Measurements from ENCODE around the gene ZNF587.
"Not testable (repeated sequence)": the region's sequence is repeated elsewhere in the genome, so short reads cannot be mapped to it uniquely, and the experiment has no call there.

The ZNF587 gene

DNA sequence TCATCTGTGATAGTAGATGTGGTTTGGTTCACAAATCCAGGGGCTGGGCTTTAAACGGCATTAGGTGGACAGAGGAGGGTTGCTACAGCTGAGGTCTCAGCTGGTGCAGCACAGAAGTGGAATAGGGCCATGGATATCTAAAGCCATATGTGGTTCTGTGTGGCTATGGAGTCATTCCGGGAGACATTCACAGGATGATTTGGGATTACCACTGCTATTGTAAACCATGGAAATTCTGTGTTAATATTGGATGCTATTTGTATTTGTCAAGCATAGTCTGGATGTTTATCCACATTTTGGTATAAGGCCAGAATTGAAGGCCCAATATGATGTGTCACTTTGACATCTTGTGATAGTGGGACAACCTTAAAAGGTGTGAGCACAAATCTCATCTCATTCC is 26.5 kb upstream of the ZNF587 start:
- DNase-seq (ENCODE audit: low read depth in 2 of 2), result not testable (repeated sequence)

DNA sequence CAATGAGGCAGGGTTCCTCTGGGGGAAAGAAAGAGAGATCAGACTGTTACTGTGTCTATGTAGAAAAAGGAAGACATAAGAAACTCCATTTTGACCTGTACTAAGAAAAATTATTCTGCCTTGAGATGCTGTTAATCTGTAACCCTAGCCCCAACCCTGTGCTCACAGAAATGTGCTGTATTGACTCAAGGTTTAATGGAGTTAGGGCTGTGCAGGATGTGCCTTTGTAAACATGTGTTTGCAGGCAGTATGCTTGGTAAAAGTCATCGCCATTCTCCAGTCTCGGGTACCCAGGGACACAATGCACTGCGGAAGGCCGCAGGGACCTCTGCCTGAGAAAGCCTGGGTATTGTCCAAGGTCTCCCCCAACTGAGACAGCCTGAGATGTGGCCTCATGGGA is 26.1 kb upstream of the ZNF587 start:
- not testable (repeated sequence) for DNase-seq (ENCODE audit: low read depth in 2 of 2)

GRCh38 chr19:57825511-57825910 is 24.1 kb upstream of the ZNF587 start:
- DNase-seq (ENCODE audit: low read depth in 2 of 2), result no peak

DNA sequence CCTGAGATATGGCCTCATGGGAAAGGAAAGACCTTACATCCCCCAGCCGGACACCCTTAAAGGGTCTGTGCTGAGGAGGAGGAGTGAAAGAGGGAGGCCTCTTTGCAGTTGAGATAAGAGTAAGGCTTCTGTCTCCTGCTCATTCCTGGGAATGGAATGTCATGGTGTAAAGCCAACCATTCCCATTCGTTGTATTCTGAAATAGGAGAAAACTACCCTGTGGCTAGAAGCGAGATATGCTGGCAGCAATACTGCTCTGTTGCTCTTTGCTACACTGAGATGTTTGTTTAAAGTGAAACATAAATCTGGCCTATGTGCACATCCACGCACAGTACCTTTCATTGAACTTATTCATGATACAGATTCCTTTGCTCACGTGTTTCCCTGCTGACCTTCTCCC is 20.3 kb upstream of the ZNF587 start:
- no peak for DNase-seq (ENCODE audit: low read depth in 2 of 2)

- peak in 1 of 2 experiments; percentile 20 for DNase-seq (ENCODE audit: low read depth in 2 of 2)
Measured at GRCh38 chr19:57830071-57830602, 19.5 kb upstream of the ZNF587 start, which contains the start of gene ZNF587B. TSS of gene ZNF587B (plus strand) at chr19:57830299. CDS start at chr19:57830529, 230 bp downstream.

- not testable (repeated sequence) for DNase-seq (ENCODE audit: low read depth in 2 of 2)
Measured at GRCh38 chr19:57836991-57837390, 12.7 kb upstream of the ZNF587 start.

- not testable (repeated sequence) for DNase-seq (ENCODE audit: low read depth in 2 of 2)
Measured at GRCh38 chr19:57838622-57839191, 11.0 kb upstream of the ZNF587 start.

DNA sequence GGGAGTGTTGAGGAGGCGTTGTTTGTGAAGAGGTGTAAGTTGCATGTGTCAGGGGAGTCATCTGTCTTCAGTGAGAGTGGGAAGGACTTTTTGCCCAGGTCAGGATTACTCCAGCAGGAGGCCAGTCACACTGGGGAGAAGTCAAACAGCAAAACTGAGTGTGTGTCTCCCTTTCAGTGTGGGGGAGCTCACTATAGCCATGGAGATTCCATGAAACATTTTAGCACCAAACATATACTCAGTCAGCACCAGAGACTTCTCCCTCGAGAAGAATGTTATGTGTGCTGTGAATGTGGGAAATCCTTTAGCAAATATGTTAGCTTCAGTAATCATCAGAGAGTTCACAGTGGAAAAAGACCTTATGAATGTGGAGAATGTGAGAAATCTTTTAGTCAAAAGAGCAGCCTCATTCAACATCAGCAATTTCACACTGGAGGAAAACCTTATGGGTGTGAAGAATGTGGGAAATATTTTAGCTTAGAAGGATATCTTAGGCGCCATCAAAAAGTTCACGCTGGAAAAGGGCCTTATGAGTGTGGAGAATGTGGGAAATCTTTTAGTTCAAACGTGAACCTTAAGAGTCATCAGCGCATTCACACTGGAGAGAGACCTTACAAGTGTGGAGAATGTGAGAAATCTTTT is 8.4 kb upstream of the ZNF587 start:
- no peak for DNase-seq (ENCODE audit: low read depth in 2 of 2)

DNA sequence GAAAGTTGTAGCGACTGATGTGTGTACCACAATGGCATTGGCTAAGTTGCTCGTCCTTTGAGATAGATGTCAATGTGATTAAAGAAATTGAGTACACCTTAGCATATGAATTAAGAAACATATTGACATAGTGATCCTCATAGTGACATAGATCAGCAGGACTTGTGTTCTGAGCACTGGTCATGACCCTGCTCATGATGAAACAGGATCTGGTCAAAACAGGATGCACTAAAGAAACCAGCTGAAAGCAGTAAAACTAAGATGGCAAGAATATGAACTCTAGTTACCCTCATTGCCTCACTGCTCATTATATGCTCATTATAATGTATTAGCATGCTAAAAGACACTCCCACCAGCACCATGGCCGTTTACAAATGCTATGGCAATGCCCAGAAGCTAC is 2.5 kb upstream of the ZNF587 start:
- not testable (repeated sequence) for DNase-seq (ENCODE audit: low read depth in 2 of 2)

- DNase-seq (ENCODE audit: low read depth in 2 of 2), result not testable (repeated sequence)
Measured at GRCh38 chr19:57849162-57849665, 445 bp upstream of the ZNF587 start.

GRCh38 chr19:57850553-57851017 is 926 bp downstream of the ZNF587 start:
- no peak for DNase-seq (ENCODE audit: low read depth in 2 of 2)

DNA sequence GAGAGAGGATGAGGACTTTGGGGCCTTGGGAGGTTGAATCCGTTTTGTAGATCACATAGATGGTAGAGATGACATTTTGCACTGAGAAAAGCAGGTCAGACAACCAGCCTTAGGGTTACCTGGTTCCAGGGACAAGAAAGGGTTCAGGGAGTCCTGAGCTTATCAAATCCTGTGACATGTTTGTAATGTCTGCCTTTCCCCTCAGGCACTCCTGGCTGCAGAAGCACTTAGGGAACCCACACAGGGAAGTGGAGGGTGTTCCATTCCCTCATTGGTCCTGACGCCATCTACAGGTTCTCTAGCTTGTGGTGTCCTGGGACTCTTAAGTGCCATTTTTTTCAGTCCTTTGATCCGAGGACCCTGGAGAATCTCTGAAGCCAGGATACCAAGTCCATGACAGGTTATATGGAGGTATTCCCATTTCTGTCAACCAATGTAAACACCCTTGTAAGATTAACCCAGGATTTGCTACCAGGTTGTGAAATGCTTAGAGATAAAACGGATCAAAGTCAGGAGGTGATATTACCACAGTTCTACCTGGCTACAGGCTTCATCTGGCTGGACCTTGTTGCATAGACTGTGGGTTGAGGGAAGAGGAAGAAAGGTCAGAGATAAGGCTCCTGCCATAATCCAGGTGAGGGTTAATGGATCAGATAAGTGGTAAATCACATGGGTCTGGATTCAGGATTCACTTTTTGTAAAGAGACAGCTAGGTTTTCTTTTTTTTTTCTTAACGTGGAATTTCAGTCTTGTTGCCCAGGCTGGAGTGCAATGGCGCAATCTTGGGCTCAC is 2.3 kb downstream of the ZNF587 start:
- DNase-seq (ENCODE audit: low read depth in 2 of 2), result not testable (repeated sequence)

DNA sequence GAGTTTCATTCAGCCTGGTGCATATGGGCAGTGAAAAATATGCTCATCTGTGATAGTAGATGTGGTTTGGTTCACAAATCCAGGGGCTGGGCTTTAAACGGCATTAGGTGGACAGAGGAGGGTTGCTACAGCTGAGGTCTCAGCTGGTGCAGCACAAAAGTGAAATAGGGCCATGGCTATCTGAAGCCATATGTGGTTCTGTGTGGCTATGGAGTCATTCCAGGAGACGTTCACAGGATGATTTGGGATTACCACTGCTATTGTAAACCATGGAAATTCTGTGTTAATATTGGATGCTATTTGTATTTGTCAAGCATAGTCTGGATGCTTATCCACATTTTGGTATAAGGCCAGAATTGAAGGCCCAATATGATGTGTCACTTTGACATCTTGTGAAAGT is 4.5 kb downstream of the ZNF587 start:
- DNase-seq (ENCODE audit: low read depth in 2 of 2), result not testable (repeated sequence)

GRCh38 chr19:57862351-57862750 is 12.7 kb downstream of the ZNF587 start:
- not testable (repeated sequence) for DNase-seq (ENCODE audit: low read depth in 2 of 2)

DNA sequence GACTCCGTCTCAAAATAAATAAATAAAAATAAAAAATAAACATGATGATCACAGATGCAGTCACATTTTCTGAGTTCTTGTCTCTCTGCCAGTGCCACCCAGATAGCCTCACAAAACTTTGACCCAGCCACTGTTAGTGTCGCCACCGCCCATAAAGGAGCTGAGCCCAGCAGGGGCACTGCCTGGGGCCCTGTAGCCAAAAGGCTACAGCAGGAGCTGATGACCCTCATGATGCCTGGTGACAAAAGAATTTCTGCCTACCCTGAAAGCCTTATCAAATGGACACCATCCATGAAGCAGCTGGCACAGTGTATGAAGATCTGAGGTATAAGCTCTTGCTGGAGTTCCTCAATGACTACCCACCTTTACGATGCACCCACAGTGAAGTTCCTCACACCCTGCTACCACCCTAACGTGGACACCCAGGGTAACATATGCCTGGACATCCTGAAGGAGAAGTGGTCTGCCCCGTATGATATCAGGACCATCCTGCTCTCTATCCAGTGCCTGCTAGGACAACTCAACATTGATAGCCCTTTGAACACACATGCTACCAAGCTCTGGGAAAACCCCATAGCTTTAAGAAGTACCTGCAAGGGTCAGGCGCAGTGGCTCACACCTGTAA is 18.3 kb downstream of the ZNF587 start:
- DNase-seq (ENCODE audit: low read depth in 2 of 2), result no peak

DNA sequence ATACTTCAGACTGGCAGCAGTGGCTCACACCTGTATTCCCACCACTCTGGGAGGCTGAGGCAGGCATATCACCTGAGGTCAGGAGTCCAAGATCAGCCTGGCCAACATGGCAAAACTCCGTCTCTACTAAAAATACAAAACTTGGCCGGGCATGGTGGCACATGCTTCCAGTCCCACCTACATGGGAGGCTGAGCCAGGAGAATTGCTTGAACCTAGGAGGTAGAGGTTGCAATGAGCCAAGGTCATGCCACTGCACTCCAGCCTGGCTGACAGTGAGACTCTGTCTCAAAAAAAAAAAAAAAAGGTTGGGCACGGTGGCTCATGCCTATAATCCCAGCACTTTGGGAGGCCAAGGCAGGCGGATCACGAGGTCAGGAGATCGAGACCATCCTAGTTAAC is 20.0 kb downstream of the ZNF587 start:
- DNase-seq (ENCODE audit: low read depth in 2 of 2), result not testable (repeated sequence)

GRCh38 chr19:57870225-57870624 is 20.6 kb downstream of the ZNF587 start:
- no peak for DNase-seq (ENCODE audit: low read depth in 2 of 2)

DNA sequence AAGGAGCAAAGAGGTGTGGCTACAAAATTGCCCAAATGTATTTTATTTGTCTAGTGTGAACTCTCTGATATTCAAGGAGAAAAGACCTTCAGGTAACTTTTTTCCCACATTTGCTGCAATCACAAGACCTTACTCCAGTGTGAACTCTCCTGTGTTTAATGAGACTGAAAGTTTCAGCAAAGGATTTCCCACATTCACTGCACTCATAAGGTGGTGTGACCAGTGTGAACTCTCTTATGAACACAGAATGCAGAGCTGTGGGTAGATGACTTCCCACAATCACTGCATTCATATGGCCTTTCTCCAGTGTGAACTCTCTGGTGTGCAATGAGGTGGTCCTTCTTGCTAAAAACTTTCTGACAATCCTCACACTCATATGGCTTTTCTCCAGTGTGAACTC is 22.8 kb downstream of the ZNF587 start:
- no peak for DNase-seq (ENCODE audit: low read depth in 2 of 2)

GRCh38 chr19:57873883-57874799 is 24.5 kb downstream of the ZNF587 start:
- not testable (repeated sequence) for DNase-seq (ENCODE audit: low read depth in 2 of 2)

GRCh38 chr19:57886046-57886445 is 36.4 kb downstream of the ZNF587 start:
- no peak for DNase-seq (ENCODE audit: low read depth in 2 of 2)
